SU-DHL-6 (cell line): ENCODE results near the gene PRR30.
"Not testable (repeated sequence)": the region's sequence is repeated elsewhere in the genome, so short reads cannot be mapped to it uniquely, and the experiment has no call there.

Source experiments
- H2AFZ ChIP-seq: fragments of 200-600 bp; sonication (generic); 2 replicates; pipeline ENCODE4 v1.6.1; 2014; ENCODE audit warnings: low read depth, mild to moderate bottlenecking, moderate library complexity, mixed read lengths, antibody characterized with exemption, low read length; ENCODE audit not compliant: severe bottlenecking
- H3F3A ChIP-seq: fragments of 200-600 bp; shearing (Covaris generic); 2 replicates; pipeline ENCODE4 v1.6.0; 2016; ENCODE audit warnings: antibody characterized with exemption, mild to moderate bottlenecking; ENCODE audit not compliant: insufficient read depth
- H3K27ac ChIP-seq: fragments of 200-600 bp; sonication (generic); 2 replicates; pipeline ENCODE4 v1.5.1; 2016; ENCODE audit warnings: low read depth, mild to moderate bottlenecking, low read length, moderate library complexity, mixed read lengths
- H3K27me3 ChIP-seq: fragments of 200-600 bp; sonication (generic), shearing (Covaris generic); 2 replicates; pipeline ENCODE4 v1.6.0; 2014; ENCODE audit warnings: mild to moderate bottlenecking, low read length
- H3K36me3 ChIP-seq: fragments of 200-600 bp; sonication (generic); 2 replicates; pipeline ENCODE4 v1.6.1; 2014; ENCODE audit warnings: mild to moderate bottlenecking, low read length, mixed read lengths
- H3K4me2 ChIP-seq: fragments of 300-600, 200-600 bp; shearing (Covaris generic), sonication (generic); 2 replicates; pipeline ENCODE4 v1.6.0; 2014; ENCODE audit warnings: low read length, low read depth, mild to moderate bottlenecking; ENCODE audit not compliant: poor library complexity, severe bottlenecking
- H3K4me3 ChIP-seq: fragments of 200-600 bp; sonication (generic); 2 replicates; pipeline ENCODE4 v1.5.1; 2014; ENCODE audit warnings: antibody characterized with exemption, low read length, mild to moderate bottlenecking, mixed read lengths; ENCODE audit not compliant: insufficient read depth, poor library complexity, severe bottlenecking
- H3K79me2 ChIP-seq: fragments of 200-600 bp; sonication (generic); 2 replicates; pipeline ENCODE4 v1.6.1; 2014; ENCODE audit warnings: mild to moderate bottlenecking, low read length, moderate library complexity; ENCODE audit not compliant: insufficient read depth
- H3K9ac ChIP-seq: fragments of 200-600 bp; sonication (generic); 2 replicates; pipeline ENCODE4 v1.7.0; 2014; ENCODE audit warnings: mild to moderate bottlenecking, low read length
- H3K9me2 ChIP-seq: fragments of 200-600 bp; sonication (generic); replicated peaks from 2 replicates; pipeline ENCODE4 v1.6.1; 2014; ENCODE audit warnings: low read length; ENCODE audit not compliant: insufficient read depth
- H3K9me3 ChIP-seq: fragments of 200-600 bp; sonication (generic); 2 replicates; pipeline ENCODE4 v1.6.1; 2014; ENCODE audit warnings: low read length, mixed read lengths; ENCODE audit not compliant: insufficient read depth
- H4K20me1 ChIP-seq: fragments of 200-600 bp; sonication (generic); 2 replicates; pipeline ENCODE4 v1.6.1; 2014; ENCODE audit warnings: low read depth, mild to moderate bottlenecking, antibody characterized with exemption, low read length, moderate library complexity, mixed read lengths
- EZH2phosphoT487 ChIP-seq: fragments of 200-600 bp; sonication (generic), shearing (Covaris generic); conservative IDR thresholded peaks from 2 replicates; pipeline ENCODE4 v1.6.1; 2018; ENCODE audit warnings: mild to moderate bottlenecking, antibody characterized with exemption, low read length, moderate library complexity, mixed read lengths
- TF ChIP-seq, protein P1 (sequence below): fragments of 200-600 bp; sonication (generic); IDR thresholded peaks from one replicate; pipeline ENCODE4 v1.5.1; 2017; ENCODE audit warnings: antibody characterized with exemption, mild to moderate bottlenecking, low read length, moderate library complexity; ENCODE audit not compliant: insufficient read depth, poor library complexity, severe bottlenecking

The PRR30 gene

DNA sequence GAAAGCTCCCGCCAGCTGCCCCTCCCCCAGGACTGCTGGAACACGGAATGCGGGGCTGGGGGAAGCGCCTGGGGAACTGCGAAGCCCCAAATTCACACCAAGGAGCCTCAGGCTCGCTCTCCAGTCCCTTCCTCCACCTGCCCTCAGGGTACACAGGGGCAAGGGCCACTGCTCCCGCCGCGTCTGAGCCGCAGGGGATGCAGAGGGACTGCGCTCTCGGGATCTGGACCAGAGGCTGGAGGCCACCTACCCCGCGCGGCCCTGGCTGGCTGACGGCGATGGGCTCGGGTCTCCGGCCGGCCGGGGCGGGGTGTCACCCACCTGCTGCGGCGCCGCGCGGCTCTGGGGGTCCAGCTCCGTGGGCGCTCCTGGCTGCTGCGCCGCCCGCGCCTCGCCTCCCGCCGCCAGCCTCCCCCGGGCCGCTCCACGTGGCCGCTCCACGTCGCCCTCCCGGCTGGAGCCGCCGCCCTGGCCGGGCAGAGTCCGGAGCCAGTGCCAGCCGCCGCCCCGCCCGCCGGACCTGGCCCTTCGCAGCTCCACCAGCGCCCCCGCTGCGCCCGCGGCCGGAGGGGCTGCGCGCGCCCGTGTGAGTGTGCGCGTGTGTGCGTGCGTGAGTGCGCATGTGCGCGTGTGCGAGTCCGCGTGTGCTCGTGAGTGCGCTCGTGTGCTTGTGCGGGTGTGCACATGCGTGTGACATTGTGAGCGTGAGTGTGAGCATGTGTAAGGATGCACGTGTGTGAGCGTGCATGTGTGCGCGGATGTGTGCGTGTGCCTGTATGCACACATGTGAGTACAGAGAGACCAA lies 20.5 kb downstream of the PRR30 start, which contains the start of gene CGREF1:
TSS of gene CGREF1 (minus strand) at position 604 of the 805 bp plus-strand sequence. CDS start 14,762 bp downstream, outside the sequence.
- Histone ChIP-seq H3K9me3 (no peaks in the 10 kb centered on the region), H3K36me3 (no peaks in the 10 kb centered on the region), H3K9me2 (no peaks in the 10 kb centered on the region), H3K4me2 (no peak within 1 kb of the TSS), H3K79me2 (no peaks in the 10 kb centered on the region), H4K20me1 (no peaks in the 10 kb centered on the region), H3K27ac (no peak within 1 kb of the TSS), H2AFZ (no peak within 1 kb of the TSS), H3K9ac (no peak within 1 kb of the TSS), H3F3A (no peaks in the 10 kb centered on the region), H3K27me3 (no peaks in the 10 kb centered on the region), H3K4me3 (no peak within 1 kb of the TSS)
- TF ChIP-seq, protein P1, sequence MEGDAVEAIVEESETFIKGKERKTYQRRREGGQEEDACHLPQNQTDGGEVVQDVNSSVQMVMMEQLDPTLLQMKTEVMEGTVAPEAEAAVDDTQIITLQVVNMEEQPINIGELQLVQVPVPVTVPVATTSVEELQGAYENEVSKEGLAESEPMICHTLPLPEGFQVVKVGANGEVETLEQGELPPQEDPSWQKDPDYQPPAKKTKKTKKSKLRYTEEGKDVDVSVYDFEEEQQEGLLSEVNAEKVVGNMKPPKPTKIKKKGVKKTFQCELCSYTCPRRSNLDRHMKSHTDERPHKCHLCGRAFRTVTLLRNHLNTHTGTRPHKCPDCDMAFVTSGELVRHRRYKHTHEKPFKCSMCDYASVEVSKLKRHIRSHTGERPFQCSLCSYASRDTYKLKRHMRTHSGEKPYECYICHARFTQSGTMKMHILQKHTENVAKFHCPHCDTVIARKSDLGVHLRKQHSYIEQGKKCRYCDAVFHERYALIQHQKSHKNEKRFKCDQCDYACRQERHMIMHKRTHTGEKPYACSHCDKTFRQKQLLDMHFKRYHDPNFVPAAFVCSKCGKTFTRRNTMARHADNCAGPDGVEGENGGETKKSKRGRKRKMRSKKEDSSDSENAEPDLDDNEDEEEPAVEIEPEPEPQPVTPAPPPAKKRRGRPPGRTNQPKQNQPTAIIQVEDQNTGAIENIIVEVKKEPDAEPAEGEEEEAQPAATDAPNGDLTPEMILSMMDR = no peak
- TF ChIP-seq EZH2phosphoT487 = no peak

DNA sequence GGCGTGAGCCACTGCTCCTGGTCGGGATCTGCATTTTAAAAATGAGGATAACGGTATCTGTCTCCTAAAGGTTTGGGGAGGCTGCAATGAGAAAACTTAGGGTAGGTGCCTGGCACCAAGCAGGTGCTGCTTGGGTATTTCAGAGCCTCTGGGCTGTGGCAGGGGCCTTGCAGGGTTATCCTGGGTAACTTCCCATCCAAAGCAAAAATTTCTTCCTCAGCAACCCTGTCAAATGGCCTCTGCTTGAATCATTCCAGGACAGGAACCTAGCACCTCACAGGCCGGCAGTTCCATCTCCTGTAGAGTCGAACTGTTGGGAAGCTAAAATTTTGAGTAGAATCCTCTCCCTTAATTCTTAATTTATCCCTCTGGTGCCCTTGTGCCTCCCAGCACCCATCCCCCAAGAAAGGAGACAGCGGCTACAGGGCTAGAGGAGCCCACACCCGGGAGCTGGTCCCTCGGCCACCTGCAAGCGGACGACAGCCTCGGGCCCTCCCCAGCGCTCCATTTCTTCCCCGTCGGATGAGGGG lies 21.1 kb downstream of the PRR30 start:
- Histone ChIP-seq H3K27ac (no peak overlapping the region), H3F3A (no peaks in the 10 kb centered on the region), H3K9me2 (no peaks in the 10 kb centered on the region), H3K36me3 (no peaks in the 10 kb centered on the region), H4K20me1 (no peaks in the 10 kb centered on the region), H3K4me2 (no peak overlapping the region), H3K79me2 (no peaks in the 10 kb centered on the region), H3K9ac (no peak overlapping the region), H3K27me3 (no peaks in the 10 kb centered on the region), H3K4me3 (no peak overlapping the region), H2AFZ (no peak overlapping the region), H3K9me3 (no peaks in the 10 kb centered on the region)
- TF ChIP-seq EZH2phosphoT487 = no peak
- TF ChIP-seq, protein P1 = no peak

DNA sequence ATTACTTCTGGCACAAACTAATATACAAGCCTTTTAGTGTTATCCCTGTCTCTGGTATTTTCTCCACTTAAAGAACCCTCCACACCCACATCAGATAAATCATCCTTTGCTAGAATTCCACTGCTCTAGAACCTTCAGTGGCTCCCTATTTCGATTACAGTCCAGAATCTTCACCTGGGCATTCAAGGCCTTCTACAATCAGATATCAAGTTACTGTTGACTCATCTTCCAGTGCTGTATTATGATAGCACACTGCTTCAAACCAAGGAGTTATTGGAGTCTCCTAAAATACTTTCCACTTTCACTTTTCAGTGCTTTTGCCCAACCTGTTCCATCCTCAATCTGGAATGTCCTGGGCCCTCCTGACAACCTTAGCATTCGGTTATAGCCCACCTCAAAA lies 23.7 kb downstream of the PRR30 start:
- no peaks in the 10 kb centered on the region for H3K36me3 ChIP-seq
- TF ChIP-seq, protein P1 = no peak
- TF ChIP-seq EZH2phosphoT487 = no peak

DNA sequence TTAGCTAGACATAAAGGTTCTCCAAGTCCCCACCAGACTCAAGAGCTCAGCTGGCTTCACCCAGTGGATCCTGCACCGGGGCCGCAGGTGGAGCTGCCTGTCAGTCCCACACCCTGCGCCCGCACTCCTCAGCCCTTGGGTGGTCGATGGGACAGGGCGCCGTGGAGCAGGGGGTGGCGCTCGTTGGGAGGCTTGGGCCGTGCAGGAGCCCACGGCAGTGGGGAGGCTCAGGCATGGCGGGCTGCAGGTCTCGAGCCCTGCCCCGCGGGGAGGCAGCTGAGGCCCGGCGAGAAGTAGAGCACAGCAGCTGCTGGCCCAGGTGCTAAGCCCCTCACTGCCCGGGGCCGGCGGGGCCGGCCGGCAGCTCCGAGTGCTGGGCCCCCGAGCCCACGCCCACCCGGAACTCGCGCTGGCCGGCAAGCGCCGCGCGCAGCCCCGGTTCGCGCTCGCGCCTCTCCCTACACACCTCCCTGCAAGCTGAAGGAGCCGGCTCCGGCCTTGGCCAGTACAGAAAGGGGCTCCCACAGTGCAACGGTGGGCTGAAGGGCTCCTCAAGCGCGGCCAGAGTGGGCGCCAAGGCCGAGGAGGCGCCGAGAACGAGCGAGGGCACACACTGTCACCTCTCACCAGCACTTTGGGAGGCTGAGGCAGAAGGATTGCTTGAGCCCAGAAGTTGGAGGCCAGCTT lies 27.7 kb downstream of the PRR30 start:
- not testable (repeated sequence) for H3K79me2 ChIP-seq, H3K36me3 ChIP-seq, H3F3A ChIP-seq, H3K9me3 ChIP-seq, H3K4me2 ChIP-seq, H3K27me3 ChIP-seq, H3K27ac ChIP-seq, H3K4me3 ChIP-seq, H4K20me1 ChIP-seq, H2AFZ ChIP-seq, H3K9ac ChIP-seq, H3K9me2 ChIP-seq

More for the DNA sequence above, 23.7 kb downstream of the PRR30 start:
- no peaks in the 10 kb centered on the region for H3K79me2 ChIP-seq
- H3K27me3 ChIP-seq = no peaks in the 10 kb centered on the region
- H3K4me3 ChIP-seq = no peak overlapping the region
- no peaks in the 10 kb centered on the region for H4K20me1 ChIP-seq
- H3K4me2 ChIP-seq = no peak overlapping the region
- H3K9me3 ChIP-seq = no peaks in the 10 kb centered on the region
- no peaks in the 10 kb centered on the region for H3F3A ChIP-seq
- H3K27ac ChIP-seq = no peak overlapping the region
- H2AFZ ChIP-seq = no peak overlapping the region
- H3K9me2 ChIP-seq = no peaks in the 10 kb centered on the region
- H3K9ac ChIP-seq = no peak overlapping the region

DNA sequence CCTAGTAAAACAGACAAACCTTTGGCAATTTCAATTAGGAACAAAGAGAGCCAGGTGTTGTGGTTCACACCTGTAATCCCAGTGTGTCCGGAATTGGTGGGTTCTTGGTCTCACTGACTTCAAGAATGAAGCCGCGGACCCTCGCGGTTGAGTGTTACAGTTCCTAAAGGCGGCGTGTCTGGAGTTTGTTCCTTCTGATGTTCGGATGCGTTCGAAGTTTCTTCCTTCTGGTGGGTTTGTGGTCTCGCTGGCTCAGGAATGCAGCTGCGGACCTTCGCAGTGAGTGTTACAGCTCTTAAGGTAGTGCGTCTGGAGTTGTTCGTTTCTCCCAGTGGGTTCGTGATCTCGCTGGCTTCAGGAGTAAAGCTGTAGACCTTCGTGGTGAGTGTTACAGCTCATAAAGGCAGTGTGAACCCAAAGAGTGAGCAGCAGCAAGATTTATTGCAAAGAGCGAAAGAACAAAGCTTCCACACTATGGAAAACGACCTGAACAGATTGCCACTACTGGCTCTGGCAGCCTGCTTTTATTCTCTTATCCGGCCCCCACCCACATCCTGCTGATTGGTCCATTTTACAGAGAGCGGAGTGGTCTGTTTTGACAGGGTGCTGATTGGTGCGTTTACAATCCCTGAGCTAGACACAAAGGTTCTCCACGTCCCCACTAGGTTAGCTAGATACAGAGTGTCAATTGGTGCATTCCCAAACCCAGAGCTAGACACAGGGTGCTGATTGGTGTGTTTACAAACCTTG lies 28.4 kb downstream of the PRR30 start:
- H3K4me3 ChIP-seq, H3K79me2 ChIP-seq, H3K4me2 ChIP-seq, H3K9me2 ChIP-seq, H2AFZ ChIP-seq, H4K20me1 ChIP-seq, H3K9me3 ChIP-seq, H3K27ac ChIP-seq, H3K36me3 ChIP-seq, H3K9ac ChIP-seq, H3K27me3 ChIP-seq, H3F3A ChIP-seq: not testable (repeated sequence)
